Measurements from ENCODE around the gene CCSER1.
A peak's percentile ranks its signal among the peaks of the same experiment; 100 is the strongest.
"Not testable (repeated sequence)": the region's sequence is repeated elsewhere in the genome, so short reads cannot be mapped to it uniquely, and the experiment has no call there.

CCSER1 gene

DNA sequence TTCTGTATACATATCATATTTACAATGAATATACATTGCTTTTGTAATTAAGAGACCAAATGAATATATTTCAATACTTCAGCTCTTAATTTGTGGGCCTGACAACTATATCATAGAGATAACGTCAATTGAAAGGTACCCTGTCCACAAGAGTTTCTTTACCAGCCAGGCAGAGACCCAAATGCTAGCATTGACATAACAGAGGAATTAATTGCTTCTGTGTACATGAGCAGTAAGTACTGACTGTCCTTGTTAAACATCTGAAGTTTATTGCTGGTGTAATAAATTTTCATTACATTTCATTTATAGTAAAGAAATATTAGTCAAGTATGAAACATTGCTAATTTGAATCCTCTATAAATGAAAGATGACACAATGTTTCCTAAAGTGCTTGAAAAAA, 910.8 kb downstream of the CCSER1 start:
- no peak for ATAC-seq (ENCODE audit: low read depth)
- no peaks in the 10 kb centered on the region for H3K36me3 Mint-ChIP-seq
- no peak overlapping the region for H3K27ac Mint-ChIP-seq
- no peaks in the 10 kb centered on the region for H3K27me3 Mint-ChIP-seq
- H3K4me1 Mint-ChIP-seq, result no peaks in the 10 kb centered on the region
- H3K4me3 Mint-ChIP-seq, result no peak overlapping the region
- peaks cover 2% of the 10 kb centered on the region for H3K9me3 Mint-ChIP-seq
- DNase-seq (ENCODE audit: low spot score in 2 of 2), result no peak

DNA sequence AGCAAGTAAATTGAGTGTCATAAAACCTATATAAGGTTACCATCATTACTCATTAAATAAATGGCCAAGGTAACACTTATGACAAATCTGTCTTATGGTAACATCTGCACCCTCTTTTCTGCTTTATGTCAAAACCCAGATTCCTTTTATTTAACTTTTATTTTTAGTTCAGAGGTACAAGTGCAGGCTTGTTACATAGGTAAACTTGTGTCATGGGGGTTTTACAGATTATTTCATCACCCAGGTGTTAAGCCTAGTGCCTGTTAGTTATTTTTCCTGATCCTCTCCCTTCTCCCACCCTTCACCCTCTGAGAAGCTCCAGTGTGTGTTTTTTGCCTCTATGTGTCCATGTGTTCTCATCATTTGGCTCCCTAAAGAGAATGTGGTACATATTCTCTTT, 930.7 kb downstream of the CCSER1 start:
- DNase-seq (ENCODE audit: low spot score in 2 of 2) (no peak), ATAC-seq (ENCODE audit: low read depth) (no peak)
- Mint-ChIP-seq H3K36me3 (peaks cover 3% of the 10 kb centered on the region), H3K27ac (no peak overlapping the region), H3K9me3 (peaks cover 8% of the 10 kb centered on the region), H3K4me1 (no peaks in the 10 kb centered on the region), H3K27me3 (no peaks in the 10 kb centered on the region), H3K4me3 (no peak overlapping the region)

DNA sequence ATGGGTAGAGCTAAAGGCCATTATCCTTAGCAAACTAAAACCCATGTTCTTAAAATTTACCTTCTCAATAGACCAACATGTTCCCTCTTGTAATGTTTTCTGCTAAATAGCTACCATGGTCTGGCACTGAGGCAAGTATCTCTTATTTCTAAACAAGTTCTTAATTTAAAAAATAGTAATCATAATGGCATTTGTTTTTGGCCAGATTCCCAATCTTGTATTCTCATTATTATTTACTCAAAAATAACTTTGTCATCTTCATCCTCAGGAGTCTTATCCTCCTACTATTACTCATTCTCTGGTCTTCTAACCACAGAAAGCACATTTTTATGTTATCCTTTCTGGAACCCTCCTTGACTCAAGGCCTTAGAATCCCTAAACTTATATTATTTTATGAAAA, 931.2 kb downstream of the CCSER1 start:
- Mint-ChIP-seq H3K4me1 (no peaks in the 10 kb centered on the region), H3K27me3 (no peaks in the 10 kb centered on the region), H3K27ac (no peak overlapping the region), H3K9me3 (peaks cover 8% of the 10 kb centered on the region), H3K4me3 (no peak overlapping the region), H3K36me3 (peaks cover 3% of the 10 kb centered on the region)
- no peak for ATAC-seq (ENCODE audit: low read depth)
- no peak for DNase-seq (ENCODE audit: low spot score in 2 of 2)

DNA sequence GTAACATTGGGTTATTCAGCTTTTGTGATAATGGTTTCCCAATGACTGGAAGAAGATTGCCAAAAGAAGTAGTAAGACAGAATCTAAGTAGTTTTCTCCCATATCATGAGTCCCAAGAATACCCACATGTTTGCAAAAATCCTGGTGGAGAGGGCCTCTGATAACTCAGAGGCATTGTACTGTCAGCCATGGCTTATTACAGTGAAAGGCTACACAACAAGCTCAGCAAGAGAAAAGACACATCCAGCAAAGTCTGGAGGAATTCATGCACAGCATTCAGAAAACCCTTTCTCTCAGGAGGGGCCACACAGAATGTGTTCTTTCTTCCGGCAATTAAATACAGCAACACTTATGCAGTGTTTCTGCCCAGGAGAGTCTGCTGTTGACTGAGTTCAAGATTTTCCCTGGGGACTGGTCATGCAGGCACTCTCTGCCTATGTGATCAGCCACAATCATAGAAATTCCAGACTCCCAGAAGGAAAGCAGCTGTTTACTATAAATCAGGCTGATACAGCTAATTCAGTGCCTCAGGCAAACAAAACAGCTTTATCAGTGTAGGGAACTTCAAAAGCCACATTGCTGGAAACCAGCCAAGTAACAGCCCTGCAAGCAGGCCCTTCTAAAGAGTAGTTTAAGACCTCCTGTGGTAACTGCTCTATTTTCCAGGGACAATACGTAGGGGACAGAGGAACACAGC, 937.1 kb downstream of the CCSER1 start:
- Mint-ChIP-seq H3K36me3 (no peaks in the 10 kb centered on the region), H3K4me1 (no peaks in the 10 kb centered on the region), H3K4me3 (no peak overlapping the region), H3K27ac (no peak overlapping the region), H3K27me3 (no peaks in the 10 kb centered on the region), H3K9me3 (no peaks in the 10 kb centered on the region)
- DNase-seq (ENCODE audit: low spot score in 2 of 2), result no peak
- ATAC-seq (ENCODE audit: low read depth), result no peak

DNA sequence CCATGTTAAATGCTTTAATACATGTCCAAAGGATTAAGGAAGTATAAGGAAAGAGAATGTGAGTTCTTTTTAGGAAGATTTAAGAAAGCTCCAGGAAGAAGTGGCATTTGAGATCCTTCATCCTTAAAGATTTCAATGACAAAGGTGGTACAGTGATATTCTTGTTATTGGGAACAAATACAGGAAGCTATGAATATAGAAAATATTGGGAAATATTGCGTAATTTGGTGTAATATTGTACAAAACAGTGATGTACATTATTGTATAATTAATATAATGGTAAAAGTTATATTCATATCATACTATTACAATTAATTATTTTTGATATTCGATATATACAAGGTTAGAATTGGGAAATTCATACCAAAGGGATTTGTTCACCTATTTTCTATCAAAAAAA, 937.9 kb downstream of the CCSER1 start:
- Mint-ChIP-seq H3K36me3 (no peaks in the 10 kb centered on the region), H3K27ac (no peak overlapping the region)
- no peak for ATAC-seq (ENCODE audit: low read depth)

DNA sequence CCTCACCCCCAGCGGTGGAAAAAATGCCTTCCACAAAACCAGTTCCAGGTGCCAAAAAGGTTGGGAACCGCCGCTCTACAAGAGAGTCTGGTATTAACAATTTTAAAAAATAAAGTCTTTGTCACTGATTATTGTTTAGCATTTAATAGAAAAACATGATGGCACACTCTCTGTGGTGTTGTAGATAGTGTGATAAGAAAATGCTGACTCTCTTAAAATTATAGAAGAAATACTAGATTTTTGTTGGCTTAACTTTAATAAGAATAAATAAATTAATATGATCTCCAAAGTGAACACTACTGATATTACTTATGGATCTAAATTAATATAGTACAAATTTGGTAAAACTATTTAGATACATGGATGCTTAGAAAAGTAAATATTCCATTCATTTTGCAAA, 943.5 kb downstream of the CCSER1 start:
- no peak for DNase-seq (ENCODE audit: low spot score in 2 of 2)
- Mint-ChIP-seq H3K4me1 (no peaks in the 10 kb centered on the region), H3K36me3 (no peaks in the 10 kb centered on the region), H3K4me3 (no peak overlapping the region), H3K27me3 (no peaks in the 10 kb centered on the region), H3K27ac (no peak overlapping the region), H3K9me3 (no peaks in the 10 kb centered on the region)
- no peak for ATAC-seq (ENCODE audit: low read depth)

More for the DNA sequence above, 937.9 kb downstream of the CCSER1 start:
- Mint-ChIP-seq H3K27me3 (no peaks in the 10 kb centered on the region), H3K9me3 (no peaks in the 10 kb centered on the region), H3K4me3 (no peak overlapping the region), H3K4me1 (no peaks in the 10 kb centered on the region)
- DNase-seq (ENCODE audit: low spot score in 2 of 2), result no peak

DNA sequence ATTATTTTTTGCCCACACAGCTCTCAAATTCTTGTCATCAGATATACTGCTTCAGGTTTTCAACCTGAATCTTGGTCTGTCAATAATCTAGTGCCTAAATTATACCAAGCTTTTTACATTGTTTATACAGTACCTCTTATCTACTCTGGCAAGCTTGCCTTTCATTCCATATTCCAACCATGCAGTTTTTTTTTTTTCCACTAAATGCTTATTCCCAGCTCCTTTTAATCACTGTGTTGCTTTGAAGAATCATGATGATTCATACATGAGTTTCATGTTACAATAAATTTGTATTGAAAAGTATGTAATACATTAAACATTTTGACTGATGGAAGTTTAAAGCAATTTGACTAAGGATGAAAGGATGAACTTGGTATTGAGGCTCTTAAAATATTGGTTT, 949.0 kb downstream of the CCSER1 start:
- Mint-ChIP-seq H3K9me3 (peaks cover 13% of the 10 kb centered on the region), H3K36me3 (peaks cover 4% of the 10 kb centered on the region), H3K4me1 (no peaks in the 10 kb centered on the region), H3K27ac (no peak overlapping the region), H3K4me3 (no peak overlapping the region), H3K27me3 (no peaks in the 10 kb centered on the region)
- no peak for ATAC-seq (ENCODE audit: low read depth)
- DNase-seq (ENCODE audit: low spot score in 2 of 2), result no peak

DNA sequence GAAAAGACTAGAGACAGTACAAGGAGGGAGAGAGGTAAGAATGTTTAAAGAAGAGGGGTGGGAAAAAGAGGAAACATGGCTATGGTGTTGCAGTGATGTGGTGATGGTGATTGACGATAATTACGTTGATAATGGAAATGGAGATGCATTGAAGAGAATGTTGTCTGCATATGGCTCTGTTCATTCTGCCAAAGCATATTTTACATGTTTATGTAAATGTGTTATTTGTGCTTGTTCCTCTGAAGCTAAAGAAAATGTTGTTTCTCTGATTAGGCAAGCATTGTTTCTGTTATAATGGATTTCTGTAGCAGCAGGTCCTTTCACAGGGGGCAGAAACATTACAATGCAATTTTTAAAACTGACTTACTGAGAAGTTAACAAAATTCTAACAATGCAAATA, 958.8 kb downstream of the CCSER1 start:
- ATAC-seq (ENCODE audit: low read depth) (no peak), DNase-seq (ENCODE audit: low spot score in 2 of 2) (no peak)
- no peaks in the 10 kb centered on the region for H3K9me3 Mint-ChIP-seq
- H3K36me3 Mint-ChIP-seq, result no peaks in the 10 kb centered on the region
- H3K27ac Mint-ChIP-seq, result no peak overlapping the region
- no peak overlapping the region for H3K4me3 Mint-ChIP-seq
- H3K27me3 Mint-ChIP-seq, result no peaks in the 10 kb centered on the region
- peaks cover 9% of the 10 kb centered on the region for H3K4me1 Mint-ChIP-seq

DNA sequence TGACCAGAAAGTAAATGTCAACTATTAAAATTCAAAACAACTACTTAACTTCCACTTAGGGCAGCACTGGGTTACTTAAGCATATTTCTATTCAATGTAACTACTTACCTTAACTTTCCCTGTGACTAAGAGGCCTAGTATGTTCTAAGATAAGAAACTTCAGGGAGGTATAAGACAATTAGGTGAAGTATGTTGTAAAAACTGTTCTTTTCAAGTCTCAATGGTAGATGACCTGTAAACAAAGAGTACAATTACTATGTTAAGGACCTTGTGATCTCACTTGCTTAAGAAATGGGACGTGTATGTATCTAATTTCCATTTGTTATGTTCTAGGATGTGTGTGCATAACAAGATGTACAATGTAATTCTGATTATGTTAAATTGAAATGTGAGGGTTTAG, 960.5 kb downstream of the CCSER1 start:
- Mint-ChIP-seq H3K4me1 (peaks cover 9% of the 10 kb centered on the region), H3K4me3 (no peak overlapping the region), H3K27me3 (no peaks in the 10 kb centered on the region), H3K9me3 (no peaks in the 10 kb centered on the region), H3K27ac (no peak overlapping the region), H3K36me3 (no peaks in the 10 kb centered on the region)
- ATAC-seq (ENCODE audit: low read depth) (no peak), DNase-seq (ENCODE audit: low spot score in 2 of 2) (no peak)

DNA sequence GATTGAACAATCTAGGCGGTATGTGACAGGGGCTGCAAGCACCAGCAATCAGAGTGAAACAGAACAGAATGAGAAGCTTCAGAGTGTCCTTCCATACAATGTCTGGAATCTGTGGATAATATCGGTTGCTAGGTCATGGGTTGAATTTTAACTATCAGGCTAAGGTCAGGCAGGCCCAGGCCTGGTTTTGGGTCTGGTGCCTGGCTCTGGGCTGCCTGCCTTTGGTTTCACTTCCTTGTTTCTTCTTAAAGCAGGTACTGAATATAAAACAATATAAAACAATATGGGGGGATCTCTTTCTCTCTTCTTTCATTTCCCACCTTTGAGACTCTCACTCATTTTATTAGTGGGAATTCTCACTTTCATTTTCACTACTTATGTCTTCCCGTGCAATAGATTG, 962.0 kb downstream of the CCSER1 start:
- Mint-ChIP-seq H3K9me3 (no peaks in the 10 kb centered on the region), H3K36me3 (peaks cover 2% of the 10 kb centered on the region), H3K27me3 (no peaks in the 10 kb centered on the region), H3K4me3 (no peak overlapping the region), H3K27ac (peak overlapping the region; percentile 64), H3K4me1 (peaks cover 9% of the 10 kb centered on the region)
- ATAC-seq (ENCODE audit: low read depth) (peak; percentile 22), DNase-seq (ENCODE audit: low spot score in 2 of 2) (no peak)

DNA sequence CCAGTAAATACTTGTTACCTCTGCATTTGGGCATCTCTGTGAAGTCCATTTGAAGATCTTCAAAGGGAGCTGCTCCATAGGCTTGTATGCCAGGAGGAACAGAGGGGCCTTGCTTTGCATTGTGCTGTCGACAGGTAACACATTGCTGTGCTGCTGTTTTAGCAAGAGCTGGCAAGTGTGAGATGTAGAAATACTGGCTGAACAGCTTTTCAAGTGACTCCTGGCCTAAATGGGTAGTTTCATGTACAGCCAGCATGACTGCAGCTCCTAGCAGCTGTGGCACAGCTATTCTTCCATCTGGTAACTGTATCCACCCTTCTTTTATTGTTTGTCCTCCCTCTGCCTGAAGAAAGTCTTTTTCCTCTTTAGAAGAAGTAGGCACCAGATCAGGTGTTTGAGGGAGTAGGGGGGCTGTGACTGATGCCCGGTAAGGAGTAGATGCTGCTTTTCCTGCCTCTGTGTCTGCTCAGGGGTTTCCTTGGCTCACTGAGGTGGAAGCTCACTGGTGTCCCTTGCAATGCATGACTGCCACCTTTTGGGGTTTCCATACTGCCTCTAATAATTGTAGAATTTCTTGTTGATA, 965.3 kb downstream of the CCSER1 start:
- H3K36me3 Mint-ChIP-seq, result peaks cover 5% of the 10 kb centered on the region
- peaks cover 3% of the 10 kb centered on the region for H3K9me3 Mint-ChIP-seq
- no peak overlapping the region for H3K4me3 Mint-ChIP-seq
- no peak for DNase-seq (ENCODE audit: low spot score in 2 of 2)
- no peaks in the 10 kb centered on the region for H3K27me3 Mint-ChIP-seq
- ATAC-seq (ENCODE audit: low read depth), result no peak
- H3K27ac Mint-ChIP-seq, result no peak overlapping the region
- peaks cover 9% of the 10 kb centered on the region for H3K4me1 Mint-ChIP-seq

DNA sequence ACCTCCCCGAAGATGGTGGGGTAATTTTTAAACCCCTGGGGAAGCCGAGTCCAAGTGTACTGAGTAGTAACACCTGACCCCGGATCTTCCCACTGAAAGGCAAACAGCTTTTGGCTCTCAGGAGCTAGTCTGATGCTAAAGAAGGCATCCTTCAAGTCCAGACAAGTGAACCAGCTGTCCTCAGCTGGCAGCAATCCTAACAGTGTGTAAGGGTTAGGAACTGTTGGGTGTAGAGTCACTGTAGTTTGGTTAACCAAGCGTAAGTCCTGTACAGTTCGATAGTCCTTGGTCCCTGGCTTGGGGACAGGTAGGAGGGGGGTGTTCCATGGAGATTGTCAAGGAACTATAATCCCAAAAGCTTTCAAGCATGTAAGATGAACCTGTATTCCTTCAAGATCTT, 967.0 kb downstream of the CCSER1 start:
- DNase-seq (ENCODE audit: low spot score in 2 of 2); H3K4me1 Mint-ChIP-seq; H3K36me3 Mint-ChIP-seq; H3K27me3 Mint-ChIP-seq; H3K27ac Mint-ChIP-seq; H3K9me3 Mint-ChIP-seq; ATAC-seq (ENCODE audit: low read depth); H3K4me3 Mint-ChIP-seq: not testable (repeated sequence)

DNA sequence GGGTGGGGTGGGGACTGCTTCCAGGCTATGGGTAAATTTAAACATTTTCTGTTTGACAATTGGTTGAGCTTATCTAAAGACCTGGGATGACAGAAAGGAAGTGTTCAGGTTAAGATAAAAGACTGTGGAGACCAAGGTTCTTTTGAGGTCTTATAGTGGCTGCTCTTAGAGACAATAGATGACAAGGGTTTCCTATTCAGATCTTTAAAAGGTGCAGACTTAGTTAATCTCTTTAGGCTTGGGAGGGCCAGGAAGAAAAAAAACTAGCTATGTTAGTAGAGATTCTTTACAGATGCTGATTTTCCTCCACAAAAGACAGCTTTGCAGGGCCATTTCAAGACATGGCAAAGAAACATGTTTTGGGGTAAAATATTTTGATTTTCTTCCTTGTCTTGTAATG, 972.5 kb downstream of the CCSER1 start:
- H3K4me3 Mint-ChIP-seq, result no peak overlapping the region
- no peaks in the 10 kb centered on the region for H3K27me3 Mint-ChIP-seq
- H3K36me3 Mint-ChIP-seq, result peaks cover 2% of the 10 kb centered on the region
- H3K9me3 Mint-ChIP-seq, result peaks cover 10% of the 10 kb centered on the region
- DNase-seq (ENCODE audit: low spot score in 2 of 2) (no peak), ATAC-seq (ENCODE audit: low read depth) (no peak)
- no peak overlapping the region for H3K27ac Mint-ChIP-seq
- H3K4me1 Mint-ChIP-seq, result no peaks in the 10 kb centered on the region

DNA sequence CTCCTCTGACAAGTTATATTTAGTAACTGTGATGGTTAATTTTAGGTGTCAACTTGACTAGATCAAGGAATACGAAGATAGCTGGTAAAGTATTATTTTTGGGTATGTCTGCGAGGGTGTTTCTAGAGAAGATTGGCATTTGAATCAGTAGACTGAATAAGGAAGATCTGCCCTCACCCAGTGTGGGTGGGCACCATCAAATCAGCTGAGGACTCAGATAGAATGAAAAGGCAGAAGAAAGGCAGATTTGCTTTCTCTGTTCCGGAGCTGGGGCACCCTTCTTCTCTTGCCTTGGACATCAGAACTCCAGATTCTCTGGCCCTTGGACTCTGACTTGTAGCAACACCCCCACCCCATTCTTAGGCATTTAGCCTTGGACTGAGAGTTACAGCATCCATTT, 981.6 kb downstream of the CCSER1 start:
- no peak for ATAC-seq (ENCODE audit: low read depth)
- no peak overlapping the region for H3K27ac Mint-ChIP-seq
- no peaks in the 10 kb centered on the region for H3K4me1 Mint-ChIP-seq

DNA sequence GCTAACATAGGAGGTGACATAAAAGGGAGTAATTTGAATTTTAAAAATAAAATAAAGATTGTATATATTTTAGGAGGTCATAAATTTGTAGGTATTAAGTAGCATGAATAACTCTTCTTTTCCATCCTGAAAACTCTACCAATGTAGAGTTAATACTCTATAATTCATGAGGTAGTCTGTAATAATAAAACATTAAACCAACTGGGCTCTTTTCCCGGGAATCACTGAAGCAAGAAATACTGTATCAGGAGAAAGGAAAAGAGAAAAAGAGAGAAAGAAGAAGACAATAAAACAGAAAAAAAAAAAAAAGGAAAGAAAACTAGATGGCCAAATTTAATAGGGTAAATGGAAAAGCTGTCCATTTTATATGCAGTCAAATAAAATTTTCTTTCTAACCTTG, 984.4 kb downstream of the CCSER1 start:
- ATAC-seq (ENCODE audit: low read depth) (no peak), DNase-seq (ENCODE audit: low spot score in 2 of 2) (no peak)
- Mint-ChIP-seq H3K4me1 (no peaks in the 10 kb centered on the region), H3K9me3 (no peaks in the 10 kb centered on the region), H3K27ac (no peak overlapping the region), H3K4me3 (no peak overlapping the region), H3K27me3 (no peaks in the 10 kb centered on the region), H3K36me3 (no peaks in the 10 kb centered on the region)

More for the DNA sequence above, 981.6 kb downstream of the CCSER1 start:
- Mint-ChIP-seq H3K27me3 (no peaks in the 10 kb centered on the region), H3K9me3 (peaks cover 7% of the 10 kb centered on the region), H3K36me3 (peaks cover 2% of the 10 kb centered on the region), H3K4me3 (no peak overlapping the region)
- no peak for DNase-seq (ENCODE audit: low spot score in 2 of 2)
